H1 (cell line): ENCODE results near the gene UBAP1.

Experiments used
- BRCA1 ChIP-seq: IDR thresholded peaks from 2 replicates; pipeline ENCODE4 v1.6.1; 2012; ENCODE audit warnings: low read depth, low read length, improper control_type of control experiment
- EZH2 ChIP-seq: fragments of 200-600 bp; sonication (generic); IDR thresholded peaks from 2 replicates; pipeline ENCODE4 v1.7.1; 2012; ENCODE audit warnings: low read depth, mild to moderate bottlenecking, moderate library complexity, low read length, inconsistent platforms; ENCODE audit not compliant: severe bottlenecking
- POLR2A ChIP-seq, 2 experiments: IDR thresholded peaks; 1 replicate in 1 of 2; 2 replicates in 1 of 2; pipeline ENCODE4 v1.6.1; 2011; ENCODE audit warnings: low read depth in 2 of 2, low read length in 2 of 2, mild to moderate bottlenecking in 2 of 2; ENCODE audit errors: control extremely low read depth in 1 of 2
- POLR2AphosphoS5 ChIP-seq: IDR thresholded peaks from 2 replicates; pipeline ENCODE4 v1.6.1; 2011; ENCODE audit warnings: low read depth, low read length

GRCh38 chr9:34227445-34227844 is 48.6 kb downstream of the UBAP1 start:
- TF ChIP-seq POLR2A (IDR thresholded peaks at IDR 0.05; ENCODE audit: control extremely low read depth in 1 of 2, low read depth in 2 of 2, low read length in 2 of 2) (no peak), BRCA1 (no peak), POLR2AphosphoS5 (no peak), EZH2 (no peak)
